Stromal cell of bone marrow (primary cell): ENCODE results near the gene CD40LG.

Experiments
- DNase-seq: peaks from one replicate; pipeline ENCODE4 v3.0.0-alpha.2; 2012; ENCODE audit warnings: low read depth

Gene CD40LG

DNA sequence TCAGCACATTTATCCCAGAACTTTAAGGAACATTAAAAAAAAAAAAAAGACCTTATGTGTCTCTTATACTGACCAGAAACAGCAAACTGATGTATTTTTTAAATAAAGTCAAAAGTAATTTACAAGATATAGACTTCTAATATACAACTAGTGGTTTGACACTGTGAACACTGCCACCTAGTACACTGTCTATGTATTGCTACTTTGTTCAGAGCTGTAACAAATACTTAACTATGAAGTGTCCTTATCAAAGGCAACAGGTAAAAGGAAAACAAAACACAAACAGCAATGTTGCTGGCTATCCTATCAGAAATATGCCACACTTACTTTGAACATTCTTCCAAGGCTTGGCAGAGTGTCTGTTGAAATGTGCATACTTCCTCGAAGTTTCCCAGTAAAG, 60.4 kb downstream of the CD40LG start:
- DNase-seq: no peak
